ENCODE measurements around the gene FBXO4.

GRCh38 chr5:41955432-41956024 is 30.4 kb downstream of the FBXO4 start:
- TF ChIP-seq, protein P1, sequence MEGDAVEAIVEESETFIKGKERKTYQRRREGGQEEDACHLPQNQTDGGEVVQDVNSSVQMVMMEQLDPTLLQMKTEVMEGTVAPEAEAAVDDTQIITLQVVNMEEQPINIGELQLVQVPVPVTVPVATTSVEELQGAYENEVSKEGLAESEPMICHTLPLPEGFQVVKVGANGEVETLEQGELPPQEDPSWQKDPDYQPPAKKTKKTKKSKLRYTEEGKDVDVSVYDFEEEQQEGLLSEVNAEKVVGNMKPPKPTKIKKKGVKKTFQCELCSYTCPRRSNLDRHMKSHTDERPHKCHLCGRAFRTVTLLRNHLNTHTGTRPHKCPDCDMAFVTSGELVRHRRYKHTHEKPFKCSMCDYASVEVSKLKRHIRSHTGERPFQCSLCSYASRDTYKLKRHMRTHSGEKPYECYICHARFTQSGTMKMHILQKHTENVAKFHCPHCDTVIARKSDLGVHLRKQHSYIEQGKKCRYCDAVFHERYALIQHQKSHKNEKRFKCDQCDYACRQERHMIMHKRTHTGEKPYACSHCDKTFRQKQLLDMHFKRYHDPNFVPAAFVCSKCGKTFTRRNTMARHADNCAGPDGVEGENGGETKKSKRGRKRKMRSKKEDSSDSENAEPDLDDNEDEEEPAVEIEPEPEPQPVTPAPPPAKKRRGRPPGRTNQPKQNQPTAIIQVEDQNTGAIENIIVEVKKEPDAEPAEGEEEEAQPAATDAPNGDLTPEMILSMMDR (IDR thresholded peaks at IDR 0.05) = no peak
- TF ChIP-seq POLR2A (IDR thresholded peaks at IDR 0.05) = no peak
